ENCODE data around the gene IQSEC3. TPM values are rescaled to one million over a fixed set of nuclear protein-coding genes. Genes with fewer than 3 reads are reported as not detected.
"Not testable (repeated sequence)": the region's sequence is repeated elsewhere in the genome, so short reads cannot be mapped to it uniquely, and the experiment has no call there.

Gene IQSEC3
- total RNA-seq, 1 donor from 2014 or later: 0.05 TPM

GRCh38 chr12:77769-78383, 11.3 kb downstream of the IQSEC3 start:
- H3K27ac Mint-ChIP-seq; H3K9me3 Mint-ChIP-seq; DNase-seq (ENCODE audit: low spot score); H3K4me1 Mint-ChIP-seq (ENCODE audit: low read depth); H3K36me3 Mint-ChIP-seq (ENCODE audit: low read depth); H3K4me3 Mint-ChIP-seq; intact Hi-C loops (cut with micrococcal nuclease): not testable (repeated sequence)
- peaks cover 18% of the 10 kb centered on the region for H3K27me3 Mint-ChIP-seq (ENCODE audit: insufficient read depth)

GRCh38 chr12:78981-79380, 12.4 kb downstream of the IQSEC3 start:
- Mint-ChIP-seq H3K36me3 (ENCODE audit: low read depth) (no peaks in the 10 kb centered on the region), H3K4me1 (ENCODE audit: low read depth) (no peaks in the 10 kb centered on the region), H3K4me3 (no peak overlapping the region), H3K27ac (no peak overlapping the region), H3K27me3 (ENCODE audit: insufficient read depth) (peaks cover 18% of the 10 kb centered on the region), H3K9me3 (no peaks in the 10 kb centered on the region)
- intact Hi-C loops (cut with micrococcal nuclease): no loop called here
- DNase-seq (ENCODE audit: low spot score): no peak

GRCh38 chr12:80681-81190, 14.2 kb downstream of the IQSEC3 start:
- no peak overlapping the region for H3K27ac Mint-ChIP-seq

GRCh38 chr12:82740-83139, 16.2 kb downstream of the IQSEC3 start:
- no peak for DNase-seq (ENCODE audit: low spot score)
- no peak overlapping the region for H3K4me3 Mint-ChIP-seq
- H3K4me1 Mint-ChIP-seq (ENCODE audit: low read depth): no peaks in the 10 kb centered on the region
- H3K36me3 Mint-ChIP-seq (ENCODE audit: low read depth): no peaks in the 10 kb centered on the region
- peaks cover 12% of the 10 kb centered on the region for H3K27me3 Mint-ChIP-seq (ENCODE audit: insufficient read depth)
- H3K27ac Mint-ChIP-seq: no peak overlapping the region
- no peaks in the 10 kb centered on the region for H3K9me3 Mint-ChIP-seq
- intact Hi-C loops (cut with micrococcal nuclease): no loop called here

More at GRCh38 chr12:80681-81190, 14.2 kb downstream of the IQSEC3 start:
- Mint-ChIP-seq H3K36me3 (ENCODE audit: low read depth) (no peaks in the 10 kb centered on the region), H3K4me1 (ENCODE audit: low read depth) (no peaks in the 10 kb centered on the region), H3K9me3 (no peaks in the 10 kb centered on the region), H3K4me3 (no peak overlapping the region), H3K27me3 (ENCODE audit: insufficient read depth) (peaks cover 15% of the 10 kb centered on the region)
- no peak for DNase-seq (ENCODE audit: low spot score)
- intact Hi-C loops (cut with micrococcal nuclease): no loop called here

GRCh38 chr12:84056-84455, 17.5 kb downstream of the IQSEC3 start:
- Mint-ChIP-seq H3K4me1 (ENCODE audit: low read depth) (no peaks in the 10 kb centered on the region), H3K9me3 (no peaks in the 10 kb centered on the region)

GRCh38 chr12:85191-85666, 18.7 kb downstream of the IQSEC3 start:
- H3K9me3 Mint-ChIP-seq: peaks cover 6% of the 10 kb centered on the region
- intact Hi-C loops (cut with micrococcal nuclease): no loop called here

More at GRCh38 chr12:84056-84455, 17.5 kb downstream of the IQSEC3 start:
- peaks cover 7% of the 10 kb centered on the region for H3K27me3 Mint-ChIP-seq (ENCODE audit: insufficient read depth)
- DNase-seq (ENCODE audit: low spot score): no peak
- no peak overlapping the region for H3K27ac Mint-ChIP-seq
- intact Hi-C loops (cut with micrococcal nuclease): no loop called here
- H3K4me3 Mint-ChIP-seq: no peak overlapping the region
- no peaks in the 10 kb centered on the region for H3K36me3 Mint-ChIP-seq (ENCODE audit: low read depth)

GRCh38 chr12:87315-87714, 20.7 kb downstream of the IQSEC3 start:
- DNase-seq (ENCODE audit: low spot score): no peak
- H3K9me3 Mint-ChIP-seq: peaks cover 6% of the 10 kb centered on the region
- peaks cover 6% of the 10 kb centered on the region for H3K27me3 Mint-ChIP-seq (ENCODE audit: insufficient read depth)
- H3K27ac Mint-ChIP-seq: no peak overlapping the region
- H3K36me3 Mint-ChIP-seq (ENCODE audit: low read depth): no peaks in the 10 kb centered on the region
- H3K4me1 Mint-ChIP-seq (ENCODE audit: low read depth): no peaks in the 10 kb centered on the region
- H3K4me3 Mint-ChIP-seq: no peak overlapping the region
- intact Hi-C loops (cut with micrococcal nuclease): no loop called here

More at GRCh38 chr12:85191-85666, 18.7 kb downstream of the IQSEC3 start:
- Mint-ChIP-seq H3K4me3 (no peak overlapping the region), H3K27me3 (ENCODE audit: insufficient read depth) (peaks cover 3% of the 10 kb centered on the region), H3K27ac (no peak overlapping the region), H3K4me1 (ENCODE audit: low read depth) (no peaks in the 10 kb centered on the region), H3K36me3 (ENCODE audit: low read depth) (no peaks in the 10 kb centered on the region)
- no peak for DNase-seq (ENCODE audit: low spot score)

- peaks cover 6% of the 10 kb centered on the region for H3K27me3 Mint-ChIP-seq (ENCODE audit: insufficient read depth)
- H3K9me3 Mint-ChIP-seq: peaks cover 6% of the 10 kb centered on the region
- no peak overlapping the region for H3K4me3 Mint-ChIP-seq
- no peaks in the 10 kb centered on the region for H3K36me3 Mint-ChIP-seq (ENCODE audit: low read depth)
- no peak for DNase-seq (ENCODE audit: low spot score)
- H3K4me1 Mint-ChIP-seq (ENCODE audit: low read depth): no peaks in the 10 kb centered on the region
- intact Hi-C loops (cut with micrococcal nuclease): no loop called here
- no peak overlapping the region for H3K27ac Mint-ChIP-seq
These were observed 21.3 kb downstream of the IQSEC3 start for GRCh38 chr12:87856-88255.

- Mint-ChIP-seq H3K4me1 (ENCODE audit: low read depth) (no peaks in the 10 kb centered on the region), H3K4me3 (no peak overlapping the region)
- intact Hi-C loops (cut with micrococcal nuclease): no loop called here
These were observed 23.1 kb downstream of the IQSEC3 start for GRCh38 chr12:89653-90052.

GRCh38 chr12:91213-91612, 24.6 kb downstream of the IQSEC3 start:
- intact Hi-C loops (cut with micrococcal nuclease): no loop called here
- no peak overlapping the region for H3K27ac Mint-ChIP-seq
- H3K4me3 Mint-ChIP-seq: no peak overlapping the region
- DNase-seq (ENCODE audit: low spot score): no peak
- peaks cover 6% of the 10 kb centered on the region for H3K9me3 Mint-ChIP-seq
- no peaks in the 10 kb centered on the region for H3K4me1 Mint-ChIP-seq (ENCODE audit: low read depth)
- peaks cover 6% of the 10 kb centered on the region for H3K27me3 Mint-ChIP-seq (ENCODE audit: insufficient read depth)
- H3K36me3 Mint-ChIP-seq (ENCODE audit: low read depth): no peaks in the 10 kb centered on the region

More at GRCh38 chr12:89653-90052, 23.1 kb downstream of the IQSEC3 start:
- no peak overlapping the region for H3K27ac Mint-ChIP-seq
- H3K27me3 Mint-ChIP-seq (ENCODE audit: insufficient read depth): peaks cover 6% of the 10 kb centered on the region
- H3K9me3 Mint-ChIP-seq: peaks cover 6% of the 10 kb centered on the region
- H3K36me3 Mint-ChIP-seq (ENCODE audit: low read depth): no peaks in the 10 kb centered on the region
- no peak for DNase-seq (ENCODE audit: low spot score)

- Mint-ChIP-seq H3K4me1 (ENCODE audit: low read depth) (no peaks in the 10 kb centered on the region), H3K27ac (no peak overlapping the region), H3K4me3 (no peak overlapping the region), H3K27me3 (ENCODE audit: insufficient read depth) (peaks cover 10% of the 10 kb centered on the region), H3K9me3 (peaks cover 6% of the 10 kb centered on the region), H3K36me3 (ENCODE audit: low read depth) (no peaks in the 10 kb centered on the region)
- intact Hi-C loops (cut with micrococcal nuclease): no loop called here
- no peak for DNase-seq (ENCODE audit: low spot score)
These were observed 26.9 kb downstream of the IQSEC3 start for GRCh38 chr12:93266-94005.

GRCh38 chr12:96543-96942, 30.0 kb downstream of the IQSEC3 start:
- Mint-ChIP-seq H3K27me3 (ENCODE audit: insufficient read depth) (peaks cover 6% of the 10 kb centered on the region), H3K27ac (no peak overlapping the region), H3K4me1 (ENCODE audit: low read depth) (no peaks in the 10 kb centered on the region), H3K4me3 (no peak overlapping the region), H3K36me3 (ENCODE audit: low read depth) (no peaks in the 10 kb centered on the region), H3K9me3 (no peaks in the 10 kb centered on the region)
- DNase-seq (ENCODE audit: low spot score): no peak
- intact Hi-C loops (cut with micrococcal nuclease): no loop called here

GRCh38 chr12:98924-99352, 32.4 kb downstream of the IQSEC3 start:
- Mint-ChIP-seq H3K27me3 (ENCODE audit: insufficient read depth) (peaks cover 9% of the 10 kb centered on the region), H3K4me3 (no peak overlapping the region), H3K36me3 (ENCODE audit: low read depth) (no peaks in the 10 kb centered on the region), H3K9me3 (no peaks in the 10 kb centered on the region), H3K4me1 (ENCODE audit: low read depth) (no peaks in the 10 kb centered on the region), H3K27ac (no peak overlapping the region)
- intact Hi-C loops (cut with micrococcal nuclease): no loop called here
- DNase-seq (ENCODE audit: low spot score): no peak

Data from activated T-helper 1 cell treated with anti-CD3 and anti-CD28 coated beads, Interleukin-12 subunit alpha, Interleukin-12 subunit beta, Interleukin-2, Interleukin-4 antibody, amounts not matched to agents 30 ng/mL and 10 ng/mL and 1 ng/mL, durations not matched to agents 14 hours and 24 hours and 36 hours (primary cell).